ENCODE measurements around the gene TIA1.
"Not testable (repeated sequence)": the region's sequence is repeated elsewhere in the genome, so short reads cannot be mapped to it uniquely, and the experiment has no call there.

TIA1 gene

DNA sequence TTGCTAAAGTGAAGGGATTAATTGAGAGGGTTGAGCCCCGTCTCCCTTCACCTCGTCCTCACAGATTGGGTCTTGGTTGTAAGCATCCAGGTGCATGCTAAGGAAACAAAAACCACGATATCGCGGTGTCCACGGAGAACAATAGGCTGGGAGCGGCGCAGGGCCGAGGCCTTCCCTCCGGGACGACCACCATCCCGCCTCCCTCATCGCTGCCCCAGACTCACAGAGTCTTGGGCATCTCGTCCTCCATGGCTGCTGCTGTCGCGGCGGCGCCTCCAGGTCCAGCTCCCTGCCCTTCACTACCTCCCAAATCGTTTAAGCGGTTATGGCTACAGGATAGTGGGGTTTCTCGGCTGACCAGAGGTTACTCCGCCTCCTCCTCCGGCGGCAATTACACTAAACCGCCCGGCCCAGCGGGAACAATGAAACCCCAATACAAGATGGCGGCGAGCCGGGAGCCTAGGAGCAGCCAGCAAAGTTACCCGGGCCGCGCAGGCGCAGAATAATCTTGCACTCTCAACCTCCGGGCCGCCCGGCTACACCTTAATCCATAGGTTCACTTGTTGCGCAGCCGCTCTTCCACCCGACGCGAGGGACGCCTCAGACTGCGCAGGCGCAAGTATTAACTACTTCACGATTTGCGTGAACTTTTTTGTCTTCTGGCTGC is at the start of gene TIA1:
Gene TIA1, minus strand, starts transcription at position 448 of the 667 bp plus-strand sequence. Its CDS starts 198 bp downstream, at position 250.
- peak; percentile 100 for DNase-seq (ENCODE audit: low spot score)

GRCh38 chr2:70297828-70298227 is 49.4 kb upstream of the TIA1 start:
- DNase-seq (ENCODE audit: low spot score) = not testable (repeated sequence)

- no peak for DNase-seq (ENCODE audit: low spot score)
Observed at GRCh38 chr2:70283500-70284191, 35.2 kb upstream of the TIA1 start.

DNA sequence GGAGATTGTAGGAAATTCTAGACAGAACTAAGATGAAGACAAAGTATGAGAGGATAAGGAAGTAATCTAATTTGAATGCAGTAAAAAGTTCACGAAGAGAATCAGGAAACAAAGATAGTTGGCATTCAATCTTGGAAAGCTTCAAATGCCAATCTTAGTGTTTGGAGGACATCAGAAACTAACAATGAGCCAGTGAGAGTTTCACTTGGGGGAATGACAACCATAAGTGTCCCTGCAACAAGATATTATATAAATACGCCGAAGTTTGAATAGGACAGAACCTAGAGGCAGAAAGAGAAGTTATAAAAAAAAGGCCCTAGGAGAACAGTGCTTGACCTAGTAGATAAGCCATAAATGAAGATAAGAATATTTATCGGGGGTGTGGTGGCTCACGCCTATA is 34.0 kb upstream of the TIA1 start:
- no peak for DNase-seq (ENCODE audit: low spot score)

GRCh38 chr2:70280242-70280798 is 31.9 kb upstream of the TIA1 start:
- no peak for DNase-seq (ENCODE audit: low spot score)

DNA sequence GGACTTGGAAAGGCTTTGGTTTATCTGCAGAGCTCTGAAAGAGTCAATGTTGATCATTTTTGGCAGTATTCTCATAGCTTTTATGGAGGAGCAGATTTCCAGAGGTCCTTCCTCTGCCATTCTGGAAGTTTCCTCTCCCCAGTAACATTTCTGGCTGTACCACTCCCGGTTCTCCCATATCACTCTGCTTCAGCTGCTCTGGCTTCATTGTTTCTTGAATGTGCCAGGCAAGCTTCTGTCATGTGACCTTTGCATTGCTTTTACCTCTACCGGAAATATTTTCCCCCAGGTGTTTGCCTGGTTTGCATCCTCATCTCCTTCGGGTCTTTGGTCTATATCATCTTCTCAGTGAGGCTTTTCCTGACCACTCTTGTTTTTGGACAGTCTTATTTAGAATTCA is 21.9 kb upstream of the TIA1 start:
- no peak for DNase-seq (ENCODE audit: low spot score)

GRCh38 chr2:70269422-70270302 is 21.2 kb upstream of the TIA1 start:
- not testable (repeated sequence) for DNase-seq (ENCODE audit: low spot score)

DNA sequence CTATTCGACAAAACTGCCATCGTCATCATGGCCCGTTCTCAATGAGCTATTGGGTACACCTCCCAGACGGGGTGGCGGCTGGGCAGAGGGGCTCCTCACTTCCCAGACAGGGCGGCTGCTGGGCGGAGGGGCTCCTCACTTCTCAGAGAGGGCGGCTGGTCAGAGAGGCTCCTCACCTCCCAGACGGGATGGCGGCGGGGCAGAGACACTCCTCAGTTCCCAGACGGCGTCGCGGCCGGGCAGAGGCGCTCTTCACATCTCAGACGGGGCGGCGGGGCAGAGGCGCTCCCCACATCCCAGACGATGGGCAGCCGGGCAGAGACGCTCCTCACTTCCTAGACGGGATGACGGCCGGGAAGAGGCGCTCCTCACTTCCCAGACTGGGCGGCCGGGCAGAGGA is 18.5 kb upstream of the TIA1 start:
- DNase-seq (ENCODE audit: low spot score) = not testable (repeated sequence)

DNA sequence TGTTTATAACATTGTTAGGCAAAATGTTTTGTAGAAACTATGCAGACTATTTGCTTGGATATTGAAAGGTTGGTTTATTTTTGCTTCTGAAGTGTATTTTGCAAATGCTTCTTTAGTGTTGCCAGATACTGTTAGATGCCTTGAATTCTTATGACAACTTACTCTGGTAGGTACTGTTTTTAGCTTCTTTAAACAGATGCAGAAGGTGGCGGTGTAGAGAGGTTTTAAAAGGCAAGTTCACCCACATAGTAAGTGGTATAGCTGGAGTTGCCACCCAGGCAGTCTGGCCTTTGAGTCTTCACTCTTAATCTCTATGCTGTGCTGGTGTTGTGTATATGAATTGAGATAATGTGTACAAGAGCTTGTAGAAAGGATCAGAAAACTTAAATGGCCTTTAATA is 13.1 kb upstream of the TIA1 start:
- DNase-seq (ENCODE audit: low spot score) = peak; percentile 13

- no peak for DNase-seq (ENCODE audit: low spot score)
Observed at GRCh38 chr2:70258532-70258875, 10.1 kb upstream of the TIA1 start.

DNA sequence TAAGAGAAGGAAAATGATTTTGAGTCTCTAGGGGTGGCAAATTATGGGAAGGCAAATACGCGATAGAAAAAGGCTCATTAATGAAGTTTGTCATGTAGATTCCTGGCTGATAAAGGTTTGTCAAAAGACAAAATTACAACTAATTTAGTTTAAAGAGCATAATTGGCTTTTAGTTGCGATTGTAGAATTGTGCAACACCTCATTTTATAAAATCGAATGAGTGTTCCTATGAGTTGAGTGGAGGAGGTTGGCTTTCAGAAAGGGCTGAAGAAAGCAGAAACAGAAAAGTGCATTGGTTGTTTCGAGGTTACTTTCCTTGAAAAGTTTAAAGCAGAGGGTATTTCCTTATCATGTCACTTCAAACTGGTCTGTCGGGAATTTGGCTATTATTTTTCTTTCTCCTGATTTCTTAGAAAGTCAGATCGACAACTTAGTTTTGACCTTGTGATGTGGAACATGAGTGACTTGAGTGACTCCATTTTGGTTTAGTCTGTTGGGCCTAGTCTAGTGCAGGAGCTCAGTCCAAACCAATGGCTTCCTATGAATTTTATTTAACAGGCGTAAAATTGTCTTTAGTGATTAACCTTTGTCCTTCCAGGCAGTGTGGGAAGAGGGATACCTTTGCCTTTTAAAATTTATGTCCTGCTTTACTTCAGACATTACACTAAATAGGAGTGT is 7.3 kb upstream of the TIA1 start:
- DNase-seq (ENCODE audit: low spot score) = no peak

DNA sequence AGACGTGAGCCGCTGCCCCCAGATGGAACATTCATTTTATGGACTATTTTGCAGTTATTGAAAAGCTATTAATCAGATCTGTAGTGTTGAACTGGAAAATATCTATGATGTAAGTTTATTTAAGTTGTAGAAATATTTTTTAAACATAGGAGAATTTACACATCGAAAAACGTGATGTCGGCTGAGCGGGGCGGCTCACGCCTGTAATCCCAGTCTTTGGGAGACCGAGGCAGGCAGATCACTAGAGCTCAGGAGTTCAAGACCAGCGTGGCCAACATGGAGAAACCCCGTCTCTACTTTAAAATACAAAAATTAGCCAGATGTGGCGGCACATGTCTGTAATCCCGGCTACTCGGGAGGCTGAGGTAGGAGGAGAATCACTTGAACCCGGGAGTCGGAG is 2.0 kb upstream of the TIA1 start:
- no peak for DNase-seq (ENCODE audit: low spot score)

DNA sequence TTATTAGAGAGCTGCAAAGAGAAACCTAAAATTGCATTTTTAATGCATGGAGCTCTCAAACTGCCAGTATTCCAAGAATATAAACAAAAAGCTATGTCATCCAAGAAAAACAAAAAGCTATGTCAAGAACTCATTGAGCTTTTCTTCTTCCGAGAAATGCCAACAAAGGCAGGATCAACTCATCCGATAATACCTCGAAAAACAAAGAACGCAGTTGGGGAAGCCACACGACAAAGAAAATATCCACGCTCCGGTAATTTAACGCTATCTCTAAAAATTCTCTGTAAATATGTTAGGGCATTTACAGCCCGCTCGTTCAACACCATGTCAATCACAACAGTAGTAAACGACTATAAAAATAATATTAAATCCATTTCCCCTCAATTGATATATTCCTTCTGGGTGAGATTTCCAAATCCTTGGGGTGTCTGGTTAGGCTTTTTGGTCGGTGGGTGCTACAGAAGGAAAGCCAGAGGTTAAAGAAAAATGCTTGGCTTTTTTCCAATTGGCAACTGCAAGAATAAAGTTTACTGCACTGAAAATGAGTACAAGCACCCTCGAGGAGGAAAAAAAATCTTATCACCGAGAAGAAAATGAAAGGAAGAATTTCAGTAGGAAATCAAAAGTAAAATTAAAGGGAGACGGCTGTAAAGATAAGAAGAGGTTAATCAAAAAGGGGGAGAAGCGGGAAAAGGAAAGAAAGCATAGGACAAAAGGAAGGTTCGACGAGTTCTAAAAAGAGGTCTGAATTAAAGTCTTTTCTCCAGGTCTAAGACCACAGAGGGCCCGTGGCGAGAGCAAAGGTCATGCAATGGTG is 856 bp downstream of the TIA1 start:
- DNase-seq (ENCODE audit: low spot score) = no peak

GRCh38 chr2:70243806-70244584 is 4.4 kb downstream of the TIA1 start:
- no peak for DNase-seq (ENCODE audit: low spot score)

DNA sequence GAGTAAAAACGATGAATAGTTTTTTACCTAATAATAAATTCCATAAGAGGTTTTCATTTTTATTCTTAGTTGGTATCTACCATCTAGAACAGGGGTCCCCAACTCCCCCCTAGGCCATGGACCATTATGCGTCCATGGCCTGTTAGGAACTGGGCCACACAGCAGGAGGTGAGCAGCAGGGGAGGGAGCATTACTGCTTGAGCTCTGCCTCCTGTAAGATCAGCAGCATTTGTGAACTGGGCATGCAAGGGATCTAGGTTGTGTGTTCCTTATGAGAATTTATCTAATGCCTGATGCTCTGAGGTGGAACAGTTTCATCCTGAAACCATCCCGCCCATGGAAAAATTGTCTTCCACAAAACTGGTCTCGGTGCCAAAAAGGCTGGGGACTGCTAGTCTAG is 5.9 kb downstream of the TIA1 start:
- DNase-seq (ENCODE audit: low spot score) = no peak

GRCh38 chr2:70241340-70241739 is 7.1 kb downstream of the TIA1 start:
- DNase-seq (ENCODE audit: low spot score) = no peak

DNA sequence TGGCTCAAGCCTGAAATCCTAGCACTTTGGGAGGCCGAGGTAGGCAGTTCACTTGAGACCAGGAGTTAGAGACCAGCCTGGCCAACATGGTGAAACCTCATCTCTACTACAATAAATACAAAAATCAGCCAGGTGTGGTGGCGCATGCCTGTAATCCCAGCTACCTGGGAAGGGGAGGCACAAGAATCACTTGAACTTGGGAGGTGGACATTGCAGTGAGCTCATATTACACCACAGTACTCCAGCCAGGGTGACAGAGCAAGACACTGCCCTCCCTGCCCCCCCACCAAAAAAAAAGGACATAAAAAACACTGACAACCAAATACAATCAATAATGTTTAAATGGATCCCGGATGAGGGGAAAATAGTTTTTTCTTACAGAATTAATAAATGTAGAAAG is 7.8 kb downstream of the TIA1 start:
- DNase-seq (ENCODE audit: low spot score) = no peak

DNA sequence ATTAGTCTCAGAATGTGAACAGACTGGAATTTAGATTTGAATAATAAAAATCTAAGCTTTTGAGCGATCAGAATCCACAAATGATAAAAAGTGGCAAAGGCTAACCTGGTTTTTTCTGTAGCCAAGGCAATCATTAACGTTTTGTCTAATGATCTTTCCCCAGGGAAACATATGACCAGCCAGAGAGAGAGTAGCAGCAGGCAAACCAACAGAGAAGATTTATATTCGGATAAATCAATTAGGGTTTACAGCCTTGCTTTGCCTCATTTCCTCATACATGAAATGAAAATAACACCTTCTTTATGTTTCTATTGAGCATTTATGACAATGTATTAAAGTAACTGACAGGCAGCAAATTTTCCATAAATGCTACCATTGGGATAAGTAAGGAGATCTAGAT is 14.5 kb downstream of the TIA1 start:
- DNase-seq (ENCODE audit: low spot score) = no peak

GRCh38 chr2:70226781-70227180 is 21.6 kb downstream of the TIA1 start:
- no peak for DNase-seq (ENCODE audit: low spot score)

DNA sequence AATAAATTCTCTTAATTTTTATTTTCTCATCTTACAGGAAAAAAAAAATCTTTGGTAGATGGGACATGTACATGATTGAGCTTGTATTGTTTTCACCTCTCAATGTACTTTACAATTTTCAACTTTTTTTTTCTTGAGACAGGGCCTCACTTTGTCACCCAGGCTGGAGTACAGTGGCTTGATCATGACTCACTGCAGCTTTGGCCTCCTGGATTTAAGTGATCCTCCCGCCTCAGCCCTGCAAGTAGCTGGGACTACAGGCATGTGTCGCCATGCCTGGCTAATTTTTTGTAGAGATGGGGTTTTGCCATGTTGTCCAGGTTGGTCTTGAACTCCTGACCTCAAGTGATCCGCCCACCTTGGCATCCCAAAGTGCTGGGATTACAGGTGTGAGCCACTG is 25.1 kb downstream of the TIA1 start:
- not testable (repeated sequence) for DNase-seq (ENCODE audit: low spot score)

Measured in SW480 (cell line).